ENCODE data around the gene EPB41. TPM values are rescaled to one million over a fixed set of nuclear protein-coding genes. Genes with fewer than 3 reads are reported as not detected.
A peak's percentile ranks its signal among the peaks of the same experiment; 100 is the strongest.

Gene EPB41
- total and polyA plus RNA-seq, 2 experiments from 2014 or later, result 13.2 to 60.8 TPM

DNA sequence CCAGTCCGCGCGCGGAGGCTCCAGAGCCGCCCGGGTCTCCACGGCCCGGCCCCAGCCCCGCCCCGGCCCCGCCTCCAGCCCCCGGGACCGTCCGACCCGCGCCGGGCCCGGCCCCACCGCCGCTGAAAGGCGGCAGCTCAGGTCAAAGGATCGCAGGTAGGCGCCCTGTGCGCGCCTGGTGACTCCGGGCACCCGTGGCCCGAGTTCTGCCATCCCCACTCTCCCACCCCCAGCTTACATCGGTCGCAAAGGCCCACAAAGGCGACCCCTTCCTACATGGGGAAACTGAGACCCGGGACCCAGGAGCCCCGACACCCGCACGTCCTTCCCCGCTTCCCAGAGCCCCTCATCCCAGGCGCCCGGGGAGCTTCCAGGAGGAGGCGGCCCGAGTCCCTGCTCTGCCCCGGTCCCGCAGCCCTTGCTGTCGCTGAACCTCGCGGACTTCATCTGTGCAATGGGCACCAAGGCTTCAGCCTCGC, 209.6 kb downstream of the EPB41 start, which contains the start of gene TMEM200B:
TSS of gene TMEM200B (minus strand) at position 17 of the 479 bp plus-strand sequence. CDS start 2,075 bp downstream, outside the sequence.
- H3K36me3 ChIP-seq (replicated peaks; ENCODE audit: insufficient read depth, low read depth), result no peaks in the 10 kb centered on the region
- peaks cover 13% of the 10 kb centered on the region for H3K27me3 ChIP-seq
- peak within 1 kb of the TSS; percentile 66 for H3K4me3 ChIP-seq
- TF ChIP-seq EZH2phosphoT487 (IDR thresholded peaks at IDR 0.05; ENCODE audit: low read depth, severe bottlenecking, unreplicated experiment), result no peak
- TF ChIP-seq, protein P1, sequence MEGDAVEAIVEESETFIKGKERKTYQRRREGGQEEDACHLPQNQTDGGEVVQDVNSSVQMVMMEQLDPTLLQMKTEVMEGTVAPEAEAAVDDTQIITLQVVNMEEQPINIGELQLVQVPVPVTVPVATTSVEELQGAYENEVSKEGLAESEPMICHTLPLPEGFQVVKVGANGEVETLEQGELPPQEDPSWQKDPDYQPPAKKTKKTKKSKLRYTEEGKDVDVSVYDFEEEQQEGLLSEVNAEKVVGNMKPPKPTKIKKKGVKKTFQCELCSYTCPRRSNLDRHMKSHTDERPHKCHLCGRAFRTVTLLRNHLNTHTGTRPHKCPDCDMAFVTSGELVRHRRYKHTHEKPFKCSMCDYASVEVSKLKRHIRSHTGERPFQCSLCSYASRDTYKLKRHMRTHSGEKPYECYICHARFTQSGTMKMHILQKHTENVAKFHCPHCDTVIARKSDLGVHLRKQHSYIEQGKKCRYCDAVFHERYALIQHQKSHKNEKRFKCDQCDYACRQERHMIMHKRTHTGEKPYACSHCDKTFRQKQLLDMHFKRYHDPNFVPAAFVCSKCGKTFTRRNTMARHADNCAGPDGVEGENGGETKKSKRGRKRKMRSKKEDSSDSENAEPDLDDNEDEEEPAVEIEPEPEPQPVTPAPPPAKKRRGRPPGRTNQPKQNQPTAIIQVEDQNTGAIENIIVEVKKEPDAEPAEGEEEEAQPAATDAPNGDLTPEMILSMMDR (IDR thresholded peaks at IDR 0.05; ENCODE audit: poor library complexity), result no peak
- H3K4me1 ChIP-seq (ENCODE audit: insufficient read depth), result peaks cover 20% of the 10 kb centered on the region
- H3K9me2 ChIP-seq (replicated peaks; ENCODE audit: insufficient read depth), result no peaks in the 10 kb centered on the region
- peak within 1 kb of the TSS; percentile 98 for H3K27ac ChIP-seq
- WGBS (ENCODE audit: low lambda C conversion rate, missing lambda C conversion rate), result 1% methylated on average over 18 of the region's 46 CpGs
- peak within 1 kb of the TSS; percentile 83 for H2AFZ ChIP-seq
- no peaks in the 10 kb centered on the region for H3K9me3 ChIP-seq (ENCODE audit: low read depth)
- DNase-seq (ENCODE audit: low spot score), result peak; percentile 67
- peaks cover 14% of the 10 kb centered on the region for H3K79me2 ChIP-seq
- H3K4me2 ChIP-seq, result peak within 1 kb of the TSS; percentile 95
- peaks cover 4% of the 10 kb centered on the region for H4K20me1 ChIP-seq (ENCODE audit: insufficient read depth, poor library complexity, severe bottlenecking)

DNA sequence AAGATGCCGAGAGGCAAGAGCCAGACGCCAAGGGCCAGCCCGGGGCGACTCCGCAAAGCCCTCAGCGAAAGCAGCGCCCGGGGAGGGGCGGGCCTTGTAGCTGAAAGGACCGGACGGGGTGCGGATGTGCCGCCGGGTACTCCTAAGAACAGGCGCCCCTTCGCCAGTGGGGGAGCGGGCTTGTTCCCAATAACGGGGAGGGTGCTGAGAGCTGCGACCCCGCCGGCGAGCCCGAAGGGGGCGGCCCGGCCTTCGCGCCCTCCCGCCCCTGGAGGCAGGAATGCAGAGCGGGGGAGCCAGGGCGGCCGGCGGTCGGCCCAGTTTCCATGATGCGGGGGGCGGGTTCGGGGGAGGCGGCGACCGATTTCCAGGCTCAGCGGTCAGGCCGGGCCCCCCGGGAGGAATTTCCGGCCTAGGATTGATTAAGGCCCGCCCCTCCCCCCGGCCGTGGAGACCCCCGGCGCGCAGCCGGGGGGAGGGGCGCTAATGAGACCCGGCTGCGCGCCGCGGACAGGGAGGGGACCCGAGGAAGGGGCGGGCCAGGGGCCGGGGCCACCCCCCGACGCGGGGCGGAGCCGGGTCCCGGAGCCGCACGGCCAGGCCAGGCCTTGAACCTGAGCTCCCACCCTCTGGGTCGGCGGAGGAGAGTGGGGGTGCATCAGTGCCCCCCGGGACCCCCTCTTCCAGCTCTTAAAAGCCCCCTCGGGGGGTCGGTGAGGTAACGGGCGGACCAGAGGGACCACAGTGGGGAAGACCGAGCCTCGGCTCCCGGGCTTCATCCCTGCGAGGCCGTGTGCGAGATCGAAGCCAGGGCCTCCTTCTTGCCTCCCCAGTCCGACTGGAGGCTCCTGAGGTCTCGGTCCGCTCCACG, 210.2 kb downstream of the EPB41 start:
- WGBS (ENCODE audit: low lambda C conversion rate, missing lambda C conversion rate), result 3% methylated on average over 11 of the region's 85 CpGs
- H3K9me3 ChIP-seq (ENCODE audit: low read depth), result no peaks in the 10 kb centered on the region
- peak overlapping the region; percentile 83 for H2AFZ ChIP-seq
- H3K27ac ChIP-seq, result peak overlapping the region; percentile 98
- peaks cover 20% of the 10 kb centered on the region for H3K4me1 ChIP-seq (ENCODE audit: insufficient read depth)
- peak overlapping the region; percentile 66 for H3K4me3 ChIP-seq
- DNase-seq (ENCODE audit: low spot score), result peak; percentile 92
- peaks cover 13% of the 10 kb centered on the region for H3K27me3 ChIP-seq
- H3K4me2 ChIP-seq, result peak overlapping the region; percentile 95
- peaks cover 4% of the 10 kb centered on the region for H4K20me1 ChIP-seq (ENCODE audit: insufficient read depth, poor library complexity, severe bottlenecking)
- no peak for TF ChIP-seq EZH2phosphoT487 (IDR thresholded peaks at IDR 0.05; ENCODE audit: low read depth, severe bottlenecking, unreplicated experiment)
- TF ChIP-seq, protein P1 (IDR thresholded peaks at IDR 0.05; ENCODE audit: poor library complexity), result peak; percentile 70
- peaks cover 14% of the 10 kb centered on the region for H3K79me2 ChIP-seq
- no peaks in the 10 kb centered on the region for H3K36me3 ChIP-seq (replicated peaks; ENCODE audit: insufficient read depth, low read depth)
- H3K9me2 ChIP-seq (replicated peaks; ENCODE audit: insufficient read depth), result no peaks in the 10 kb centered on the region

DNA sequence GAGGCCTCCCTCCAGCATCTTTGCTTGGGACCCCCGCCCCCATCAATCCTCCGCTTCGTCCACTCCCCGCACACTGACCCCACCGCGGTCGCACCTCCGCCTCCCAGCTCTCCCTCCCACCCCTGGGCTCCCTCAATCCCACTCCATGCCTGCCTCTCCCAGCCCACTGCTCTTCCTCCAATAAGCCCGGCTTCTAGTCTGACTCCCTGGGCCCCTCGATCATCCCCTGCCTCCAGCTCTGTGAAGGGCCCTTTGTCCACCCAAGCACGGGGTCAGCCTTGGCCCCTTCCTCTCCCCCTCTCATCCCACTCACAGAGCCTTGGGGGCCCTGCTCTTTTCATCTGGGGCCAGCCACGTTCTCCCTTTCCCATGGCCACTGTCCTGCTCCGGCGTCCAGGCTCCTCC, 210.9 kb downstream of the EPB41 start:
- H3K36me3 ChIP-seq (replicated peaks; ENCODE audit: insufficient read depth, low read depth), result no peaks in the 10 kb centered on the region
- peaks cover 20% of the 10 kb centered on the region for H3K4me1 ChIP-seq (ENCODE audit: insufficient read depth)
- H3K79me2 ChIP-seq, result peaks cover 14% of the 10 kb centered on the region
- H3K27ac ChIP-seq, result peak overlapping the region; percentile 98
- DNase-seq (ENCODE audit: low spot score), result no peak
- H4K20me1 ChIP-seq (ENCODE audit: insufficient read depth, poor library complexity, severe bottlenecking), result peaks cover 4% of the 10 kb centered on the region
- H3K4me2 ChIP-seq, result peak overlapping the region; percentile 95
- H3K9me2 ChIP-seq (replicated peaks; ENCODE audit: insufficient read depth), result no peaks in the 10 kb centered on the region
- H3K9me3 ChIP-seq (ENCODE audit: low read depth), result no peaks in the 10 kb centered on the region
- WGBS (ENCODE audit: low lambda C conversion rate, missing lambda C conversion rate), result 70% methylated on average over 6 of the region's 14 CpGs
- TF ChIP-seq EZH2phosphoT487 (IDR thresholded peaks at IDR 0.05; ENCODE audit: low read depth, severe bottlenecking, unreplicated experiment) (no peak), EZH2 (IDR thresholded peaks at IDR 0.05; ENCODE audit: borderline replicate concordance) (no peak)
- TF ChIP-seq, protein P1 (IDR thresholded peaks at IDR 0.05; ENCODE audit: poor library complexity), result no peak
- peaks cover 13% of the 10 kb centered on the region for H3K27me3 ChIP-seq
- H3K4me3 ChIP-seq, result no peak overlapping the region
- H2AFZ ChIP-seq, result peak overlapping the region; percentile 83

Data from hepatocyte (in vitro differentiated cells).